ENCODE data around the gene PTK7.

Gene PTK7

GRCh38 chr6:43170417-43170930 lies 94.4 kb downstream of the PTK7 start:
- no peak for ATAC-seq
- Mint-ChIP-seq H3K27ac (peak overlapping the region; percentile 88), H3K4me3 (peak overlapping the region; percentile 87), H3K9me3 (no peaks in the 10 kb centered on the region), H3K27me3 (no peaks in the 10 kb centered on the region), H3K36me3 (peaks cover 6% of the 10 kb centered on the region), H3K4me1 (peaks cover 42% of the 10 kb centered on the region)

DNA sequence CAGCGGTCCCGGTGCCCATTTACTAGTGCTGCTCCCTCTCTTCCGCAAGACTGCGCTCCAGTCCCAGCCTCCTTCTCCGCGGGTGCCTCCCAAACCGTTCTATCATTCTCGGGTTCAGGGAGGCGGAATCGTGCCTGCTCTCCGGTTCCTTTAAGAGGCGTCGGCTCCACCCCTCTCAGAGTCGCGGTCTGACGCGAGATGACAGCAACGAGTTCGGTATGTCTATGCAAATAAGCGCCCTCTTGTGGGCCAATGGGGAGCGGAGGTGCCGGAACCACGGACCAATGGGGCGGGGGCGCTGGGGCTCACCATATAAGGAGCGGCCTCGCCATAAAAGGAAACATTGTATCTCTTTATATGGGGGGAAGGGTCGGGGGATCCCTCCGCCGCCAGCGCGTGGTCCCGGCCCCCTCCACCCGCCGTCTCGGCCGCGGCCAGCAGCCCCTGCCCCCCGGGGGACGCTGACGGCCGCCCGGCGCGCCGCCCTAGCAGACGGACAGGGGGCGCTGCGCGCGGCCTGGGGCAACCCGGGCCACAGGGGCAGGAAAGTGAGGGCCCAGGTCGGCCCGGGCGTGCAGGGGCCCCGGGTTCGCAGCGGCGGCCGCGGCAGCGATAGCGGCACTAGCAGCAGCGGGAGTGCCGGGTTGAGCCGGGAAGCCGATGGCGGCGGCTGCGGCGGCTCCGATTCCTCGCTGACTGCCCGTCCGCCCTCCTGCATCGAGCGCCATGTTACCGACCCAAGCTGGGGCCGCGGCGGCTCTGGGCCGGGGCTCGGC lies 95.0 kb downstream of the PTK7 start, which contains the start of gene SRF:
TSS of gene SRF (plus strand) at position 339 of the 776 bp plus-strand sequence. CDS start at position 727, 388 bp downstream.
- Mint-ChIP-seq H3K27me3 (no peaks in the 10 kb centered on the region), H3K9me3 (no peaks in the 10 kb centered on the region), H3K4me3 (peak within 1 kb of the TSS; percentile 87), H3K4me1 (peaks cover 42% of the 10 kb centered on the region), H3K36me3 (peaks cover 9% of the 10 kb centered on the region), H3K27ac (peak within 1 kb of the TSS; percentile 88)
- ATAC-seq: peak; percentile 86

DNA sequence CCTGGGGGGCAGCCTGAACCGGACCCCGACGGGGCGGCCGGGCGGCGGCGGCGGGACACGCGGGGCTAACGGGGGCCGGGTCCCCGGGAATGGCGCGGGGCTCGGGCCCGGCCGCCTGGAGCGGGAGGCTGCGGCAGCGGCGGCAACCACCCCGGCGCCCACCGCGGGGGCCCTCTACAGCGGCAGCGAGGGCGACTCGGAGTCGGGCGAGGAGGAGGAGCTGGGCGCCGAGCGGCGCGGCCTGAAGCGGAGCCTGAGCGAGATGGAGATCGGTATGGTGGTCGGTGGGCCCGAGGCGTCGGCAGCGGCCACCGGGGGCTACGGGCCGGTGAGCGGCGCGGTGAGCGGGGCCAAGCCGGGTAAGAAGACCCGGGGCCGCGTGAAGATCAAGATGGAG lies 95.6 kb downstream of the PTK7 start:
- Mint-ChIP-seq H3K4me3 (peak overlapping the region; percentile 87), H3K27me3 (no peaks in the 10 kb centered on the region), H3K36me3 (peaks cover 15% of the 10 kb centered on the region), H3K27ac (peak overlapping the region; percentile 88), H3K4me1 (peaks cover 42% of the 10 kb centered on the region), H3K9me3 (no peaks in the 10 kb centered on the region)
- ATAC-seq: peak; percentile 1

DNA sequence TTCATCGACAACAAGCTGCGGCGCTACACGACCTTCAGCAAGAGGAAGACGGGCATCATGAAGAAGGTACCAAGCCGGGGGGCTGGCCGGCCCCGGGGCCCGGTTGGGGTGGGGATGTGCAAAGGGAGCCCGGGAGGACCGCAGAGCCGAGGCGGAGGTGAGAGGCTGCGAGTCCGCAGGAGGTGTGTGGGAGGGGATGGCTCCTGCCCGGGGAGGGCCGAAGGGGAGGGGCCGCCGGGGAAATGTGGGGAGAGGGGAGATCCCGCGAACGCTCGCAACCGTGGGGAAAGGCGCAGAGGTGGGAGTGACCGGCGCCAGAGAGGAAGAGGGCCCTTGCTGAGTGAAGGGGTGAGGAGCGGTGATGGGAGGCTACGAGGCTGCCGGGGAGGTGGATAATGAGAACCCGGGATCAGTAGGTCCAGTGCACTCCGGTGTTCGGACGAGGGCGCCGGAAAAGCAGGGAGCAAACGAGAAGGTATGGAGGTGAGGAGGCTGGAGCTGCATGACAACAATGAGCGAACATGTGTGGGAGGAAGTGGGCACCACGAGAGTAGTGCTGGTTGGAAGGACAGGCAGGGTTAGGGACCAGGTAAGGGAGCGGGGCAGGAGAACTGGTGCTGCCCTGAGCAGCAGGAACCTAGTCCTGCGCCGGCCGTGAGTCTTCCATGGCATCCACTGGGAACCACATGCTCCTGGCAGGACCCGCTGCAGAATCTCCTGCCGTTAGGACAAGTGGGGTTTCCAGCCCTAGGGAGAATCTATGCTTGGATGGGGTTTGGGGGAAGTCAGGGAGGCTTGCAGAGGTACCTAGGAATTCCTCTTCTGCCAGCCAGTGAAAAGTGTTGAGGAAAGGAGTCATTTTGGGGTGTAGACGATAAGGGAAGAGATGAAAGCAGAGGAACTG lies 96.2 kb downstream of the PTK7 start:
- Mint-ChIP-seq H3K27ac (peak overlapping the region; percentile 88), H3K27me3 (no peaks in the 10 kb centered on the region), H3K9me3 (no peaks in the 10 kb centered on the region), H3K4me1 (peaks cover 42% of the 10 kb centered on the region), H3K36me3 (peaks cover 16% of the 10 kb centered on the region), H3K4me3 (peak overlapping the region; percentile 87)
- ATAC-seq: no peak

GRCh38 chr6:43173591-43174262 lies 97.6 kb downstream of the PTK7 start:
- Mint-ChIP-seq H3K27ac (peak overlapping the region; percentile 83), H3K36me3 (peaks cover 29% of the 10 kb centered on the region), H3K4me3 (peak overlapping the region; percentile 87), H3K27me3 (no peaks in the 10 kb centered on the region), H3K9me3 (no peaks in the 10 kb centered on the region), H3K4me1 (peaks cover 42% of the 10 kb centered on the region)
- ATAC-seq: no peak

DNA sequence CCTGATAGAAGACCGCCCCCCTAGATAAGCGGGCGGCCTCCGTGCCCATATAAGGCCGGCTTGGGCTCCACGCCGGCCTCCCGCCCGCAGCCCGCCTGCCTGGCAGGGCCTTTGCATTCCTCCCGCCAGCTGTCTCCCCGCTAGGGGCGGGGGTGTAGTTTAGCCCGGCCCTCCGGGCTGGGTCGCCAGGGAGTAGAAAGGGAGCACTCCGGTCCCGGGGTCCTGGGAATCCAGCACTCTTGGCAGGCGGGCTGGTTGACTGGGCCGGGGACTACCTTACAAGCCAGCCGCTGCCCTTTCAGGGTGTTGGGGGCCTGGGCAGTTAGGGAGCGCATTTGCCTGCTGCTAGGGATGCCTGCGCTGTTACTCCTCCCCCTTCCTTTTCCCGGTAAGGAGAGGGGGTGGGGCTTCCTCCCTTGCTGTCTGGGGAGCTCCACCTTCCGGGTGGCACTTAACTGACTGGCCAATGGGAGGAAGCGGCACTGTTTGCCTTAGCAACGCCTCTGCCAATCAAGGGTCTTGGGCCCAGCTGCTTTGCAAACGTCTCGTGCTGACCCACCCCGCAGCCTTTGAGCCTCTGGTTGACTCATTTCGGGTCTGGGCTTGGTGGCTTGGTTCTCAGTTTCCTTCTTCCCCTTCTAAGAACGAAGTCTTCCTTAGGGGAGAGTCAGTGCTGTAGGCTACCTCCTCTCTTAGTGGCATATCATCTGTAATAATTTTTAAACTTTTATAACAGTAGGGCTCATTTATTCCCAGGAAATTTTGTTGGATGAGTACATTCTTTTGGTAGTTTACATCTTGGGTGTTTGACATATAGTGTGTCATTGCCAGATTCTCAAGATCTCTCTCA lies 98.4 kb downstream of the PTK7 start:
- Mint-ChIP-seq H3K4me3 (peak overlapping the region; percentile 73), H3K4me1 (peaks cover 42% of the 10 kb centered on the region), H3K27ac (peak overlapping the region; percentile 83), H3K9me3 (no peaks in the 10 kb centered on the region), H3K36me3 (peaks cover 36% of the 10 kb centered on the region), H3K27me3 (no peaks in the 10 kb centered on the region)
- peak; percentile 90 for ATAC-seq

DNA sequence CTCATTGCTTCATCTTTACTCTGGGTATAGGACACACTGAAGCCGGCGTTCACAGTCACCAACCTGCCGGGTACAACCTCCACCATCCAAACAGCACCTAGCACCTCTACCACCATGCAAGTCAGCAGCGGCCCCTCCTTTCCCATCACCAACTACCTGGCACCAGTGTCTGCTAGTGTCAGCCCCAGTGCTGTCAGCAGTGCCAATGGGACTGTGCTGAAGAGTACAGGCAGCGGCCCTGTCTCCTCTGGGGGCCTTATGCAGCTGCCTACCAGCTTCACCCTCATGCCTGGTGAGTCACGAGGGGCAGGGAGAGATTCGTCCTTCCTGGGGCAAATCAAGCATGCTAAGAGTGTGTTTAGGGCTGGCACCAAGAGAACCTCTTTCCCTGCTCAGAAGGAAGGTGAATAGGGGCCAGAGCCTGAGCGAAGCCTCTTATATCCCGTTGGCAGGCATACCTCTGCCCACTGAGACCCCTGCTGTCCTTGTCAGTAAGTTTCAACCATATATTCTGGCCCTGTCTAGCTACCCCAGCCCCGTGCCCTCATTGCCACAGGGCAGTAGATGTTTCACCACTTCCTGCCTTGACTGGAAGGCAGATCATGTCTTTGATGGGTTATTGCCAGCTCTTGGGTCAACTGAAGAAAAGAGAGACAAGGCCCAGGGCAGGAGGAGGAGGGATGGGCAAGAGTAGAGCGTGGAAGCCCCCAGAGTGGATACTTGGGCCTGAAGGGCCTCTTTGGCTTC lies 99.7 kb downstream of the PTK7 start:
- no peak for ATAC-seq
- Mint-ChIP-seq H3K9me3 (no peaks in the 10 kb centered on the region), H3K27ac (peak overlapping the region; percentile 83), H3K4me1 (peaks cover 39% of the 10 kb centered on the region), H3K27me3 (no peaks in the 10 kb centered on the region), H3K36me3 (peaks cover 38% of the 10 kb centered on the region), H3K4me3 (no peak overlapping the region)

- Mint-ChIP-seq H3K36me3 (peaks cover 38% of the 10 kb centered on the region), H3K9me3 (no peaks in the 10 kb centered on the region), H3K27ac (no peak overlapping the region), H3K27me3 (no peaks in the 10 kb centered on the region), H3K4me1 (peaks cover 42% of the 10 kb centered on the region), H3K4me3 (no peak overlapping the region)
- no peak for ATAC-seq
Measured at GRCh38 chr6:43176423-43176786, 100.3 kb downstream of the PTK7 start.

- Mint-ChIP-seq H3K27me3 (no peaks in the 10 kb centered on the region), H3K27ac (no peak overlapping the region), H3K4me1 (peaks cover 42% of the 10 kb centered on the region), H3K36me3 (peaks cover 38% of the 10 kb centered on the region), H3K4me3 (no peak overlapping the region), H3K9me3 (no peaks in the 10 kb centered on the region)
- no peak for ATAC-seq
Measured at GRCh38 chr6:43178150-43178549, 102.0 kb downstream of the PTK7 start.

DNA sequence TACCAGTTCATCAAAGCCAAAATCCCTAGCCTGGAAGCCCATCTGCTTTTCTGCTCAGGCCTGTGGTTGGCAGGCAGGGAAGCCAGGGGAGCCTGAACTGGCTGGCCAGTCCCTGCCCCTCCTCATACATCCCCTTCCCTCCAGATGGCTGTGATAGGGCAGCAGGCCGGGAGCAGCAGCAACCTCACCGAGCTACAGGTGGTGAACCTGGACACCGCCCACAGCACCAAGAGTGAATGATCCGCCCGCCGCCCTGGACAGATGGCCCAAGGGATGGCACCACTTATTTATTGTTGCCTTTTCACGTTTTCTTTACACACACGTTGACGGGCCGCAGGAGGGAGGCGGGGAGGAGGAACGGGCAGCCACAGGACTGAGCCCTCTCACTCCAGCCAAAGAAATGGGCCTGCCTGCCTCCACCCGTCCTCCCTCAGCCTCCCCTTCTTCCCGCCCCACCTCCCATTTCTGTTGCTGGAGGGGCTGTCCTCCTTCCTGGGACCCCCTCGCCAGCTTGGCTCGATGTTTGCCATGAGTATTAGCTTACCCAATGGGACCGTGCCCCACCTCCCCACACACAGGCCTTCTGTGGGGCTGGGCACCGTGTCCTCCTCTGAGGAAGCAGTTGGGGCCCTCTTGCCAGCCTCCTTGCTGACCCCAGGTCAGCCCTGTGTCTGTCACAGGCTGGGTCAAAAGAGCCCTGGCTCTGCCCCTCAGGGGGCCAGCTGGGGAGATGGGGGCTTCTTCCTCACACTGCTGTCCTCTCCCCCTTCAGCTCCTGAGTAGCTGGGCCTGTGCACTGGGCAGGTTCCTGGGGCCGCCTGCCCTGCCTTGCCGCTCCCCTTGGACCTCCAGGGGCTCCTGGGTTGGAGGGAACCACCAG lies 103.1 kb downstream of the PTK7 start:
- no peak overlapping the region for H3K4me3 Mint-ChIP-seq
- H3K4me1 Mint-ChIP-seq: peaks cover 42% of the 10 kb centered on the region
- H3K27ac Mint-ChIP-seq: no peak overlapping the region
- H3K27me3 Mint-ChIP-seq: no peaks in the 10 kb centered on the region
- no peak for ATAC-seq
- peaks cover 42% of the 10 kb centered on the region for H3K36me3 Mint-ChIP-seq
- H3K9me3 Mint-ChIP-seq: no peaks in the 10 kb centered on the region

- H3K4me3 Mint-ChIP-seq: no peak overlapping the region
- H3K27me3 Mint-ChIP-seq: no peaks in the 10 kb centered on the region
- H3K36me3 Mint-ChIP-seq: peaks cover 47% of the 10 kb centered on the region
- H3K27ac Mint-ChIP-seq: no peak overlapping the region
- H3K9me3 Mint-ChIP-seq: no peaks in the 10 kb centered on the region
- peaks cover 42% of the 10 kb centered on the region for H3K4me1 Mint-ChIP-seq
- ATAC-seq: no peak
Measured at GRCh38 chr6:43180058-43180457, 103.9 kb downstream of the PTK7 start.

- no peaks in the 10 kb centered on the region for H3K9me3 Mint-ChIP-seq
- peaks cover 45% of the 10 kb centered on the region for H3K4me1 Mint-ChIP-seq
- no peaks in the 10 kb centered on the region for H3K27me3 Mint-ChIP-seq
- H3K4me3 Mint-ChIP-seq: peak overlapping the region; percentile 10
- H3K27ac Mint-ChIP-seq: peak overlapping the region; percentile 84
- ATAC-seq: no peak
- peaks cover 48% of the 10 kb centered on the region for H3K36me3 Mint-ChIP-seq
Measured at GRCh38 chr6:43180985-43181384, 104.9 kb downstream of the PTK7 start.

GRCh38 chr6:43181621-43181941 lies 105.5 kb downstream of the PTK7 start:
- ATAC-seq: no peak
- Mint-ChIP-seq H3K4me1 (peaks cover 51% of the 10 kb centered on the region), H3K4me3 (peak overlapping the region; percentile 99), H3K9me3 (no peaks in the 10 kb centered on the region), H3K27ac (peak overlapping the region; percentile 84), H3K27me3 (no peaks in the 10 kb centered on the region), H3K36me3 (peaks cover 48% of the 10 kb centered on the region)
